K562 (cell line): ENCODE data around the gene TCFL5. TPM values are rescaled to one million over a fixed set of nuclear protein-coding genes. Genes with fewer than 3 reads are reported as not detected.

Experiments
- ATAC-seq: fragments of 200-7000 bp; cut with Tn5 transposase; 3 replicates; pipeline ENCODE4 v1.9.1; 2020; ENCODE audit warnings: moderate library complexity
- BruUV-seq: library from RNA; stranded (reverse); fragments of 400-500 nt; replicated peaks from 2 replicates; lab custom pipeline; 2021; lab: Mats Ljungman, UMichigan
- CTCF ChIA-PET: fragments of 300-600 bp; formaldehyde crosslinking; extraction: SDS; loops from one replicate; lab custom pipeline; 2021; ENCODE audit warnings: low intra/inter-chr PET ratio; lab: Yijun Ruan, JAX
- POLR2A ChIA-PET: fragments of 300-600, 350-650 bp; sonication (Branson Sonifier 250); formaldehyde crosslinking; extraction: SDS; loops from one replicate; lab custom pipeline; 2021; ENCODE audit warnings: antibody characterized with exemption, inconsistent platforms; lab: Yijun Ruan, JAX
- DNase-seq, 4 experiments: peaks; one replicate each; pipeline versions ENCODE4 v3.0.0 to v3.0.0-alpha.2; 2011 to 2018; ENCODE audit warnings: low spot score in 3 of 4, mixed read lengths in 3 of 4; ENCODE audit errors: extremely low read depth in 1 of 4
- FAIRE-seq: peaks from 2 replicates; lab custom pipeline; 2011; peaks lifted over from hg19 to GRCh38; lab: Jason Lieb, UNC
- H2AFZ ChIP-seq: 2 replicates; pipeline ENCODE4 v1.6.0; 2011; ENCODE audit warnings: low read depth, low read length, control low read depth, inconsistent platforms
- H3K27ac ChIP-seq: fragments of 200-600 bp; 3 replicates; pipeline ENCODE4 v1.8.0; 2011; ENCODE audit warnings: low read depth, mild to moderate bottlenecking, control low read depth, inconsistent platforms, low read length, moderate library complexity, mixed read lengths; ENCODE audit errors: extremely low read depth
- H3K27me3 ChIP-seq, 2 experiments: fragments of 300-600 bp in 1 of 2; 2 replicates in 1 of 2; 3 replicates in 1 of 2; pipeline versions ENCODE4 v1.6.0 to v1.8.0; 2011; ENCODE audit warnings: inconsistent platforms in 2 of 2, low read length in 2 of 2, mild to moderate bottlenecking in 1 of 2, mixed read lengths in 1 of 2, moderate library complexity in 1 of 2; ENCODE audit not compliant: control insufficient read depth in 2 of 2, insufficient read depth in 2 of 2
- H3K36me3 ChIP-seq: fragments of 300-600 bp; 3 replicates; pipeline ENCODE4 v1.8.0; 2011; ENCODE audit warnings: mild to moderate bottlenecking, low read length, inconsistent platforms; ENCODE audit not compliant: control insufficient read depth, insufficient read depth
- H3K4me1 ChIP-seq, 2 experiments: fragments of 200-600 bp in 1 of 2; replicated peaks in 1 of 2; 2 replicates in 1 of 2; 3 replicates in 1 of 2; pipeline versions ENCODE4 v1.5.1 to v1.8.0; 2011; ENCODE audit warnings: inconsistent platforms in 2 of 2, low read length in 2 of 2, mild to moderate bottlenecking in 1 of 2, mixed read lengths in 1 of 2, moderate library complexity in 1 of 2; ENCODE audit not compliant: control insufficient read depth in 2 of 2, insufficient read depth in 2 of 2
- H3K4me2 ChIP-seq: 2 replicates; pipeline ENCODE4 v1.6.1; 2011; ENCODE audit warnings: low read length, control low read depth, inconsistent platforms, mixed read lengths; ENCODE audit not compliant: insufficient read depth
- H3K4me3 ChIP-seq: fragments of 200-600 bp; sonication (generic), shearing (Covaris generic); 2 replicates; pipeline ENCODE4 v1.5.1; 2016; ENCODE audit warnings: control low read depth, inconsistent platforms
- H3K79me2 ChIP-seq: fragments of 200-600 bp; 3 replicates; pipeline ENCODE4 v1.8.0; 2011; ENCODE audit warnings: low read length, inconsistent platforms; ENCODE audit not compliant: control insufficient read depth, insufficient read depth
- H3K9ac ChIP-seq, 2 experiments: 2 replicates each; pipeline versions ENCODE4 v1.6.0 to v1.6.1; 2011; ENCODE audit warnings: low read depth in 2 of 2, low read length in 2 of 2, control low read depth in 1 of 2, inconsistent platforms in 1 of 2, mild to moderate bottlenecking in 1 of 2, mixed read lengths in 1 of 2; ENCODE audit not compliant: insufficient read depth in 1 of 2
- H3K9me1 ChIP-seq: one replicate; pipeline ENCODE4 v1.6.0; 2011; ENCODE audit warnings: inconsistent platforms, mild to moderate bottlenecking, low read length, moderate library complexity; ENCODE audit not compliant: control insufficient read depth, insufficient read depth
- H3K9me3 ChIP-seq: replicated peaks from 2 replicates; pipeline ENCODE4 v1.5.1; 2011; ENCODE audit warnings: low read depth, low read length, inconsistent platforms; ENCODE audit not compliant: control insufficient read depth, insufficient read depth
- H4K20me1 ChIP-seq: replicated peaks from 2 replicates; pipeline ENCODE4 v1.6.1; 2011; ENCODE audit warnings: low read length, inconsistent platforms, mixed read lengths; ENCODE audit not compliant: control insufficient read depth, insufficient read depth
- CTCF ChIP-seq, 3 experiments: IDR thresholded peaks in 2 of 3; conservative IDR thresholded peaks in 1 of 3; 2 replicates each; pipeline ENCODE4 v1.5.1; 2011 to 2012; ENCODE audit warnings: low read length in 3 of 3, mild to moderate bottlenecking in 3 of 3, control low read depth in 2 of 3, improper control_type of control experiment in 1 of 3, inconsistent platforms in 1 of 3, low read depth in 1 of 3, mixed read lengths in 1 of 3, moderate library complexity in 1 of 3; ENCODE audit not compliant: insufficient read depth in 2 of 3
- RBFOX2 ChIP-seq: fragments of 200-400 bp; formaldehyde crosslinking; IDR thresholded peaks from 2 replicates; pipeline ENCODE4 v1.6.1; 2017; ENCODE audit warnings: low read depth, mild to moderate bottlenecking, low read length, moderate library complexity
- SLC30A9 ChIP-seq: fragments of 250-450 bp; sonication (Bioruptor Pico); IDR thresholded peaks from 2 replicates; pipeline ENCODE4 v1.8.0; 2022; ENCODE audit warnings: mild to moderate bottlenecking, moderate library complexity
- whole genome bisulfite sequencing: fragments of 100-300 bp; shearing (Covaris generic); methylation state at CpG from one replicate; pipeline ENCODE4 v1.1.6; 2016; ENCODE audit warnings: low coverage, mixed read lengths; ENCODE audit not compliant: insufficient coverage; ENCODE audit errors: missing lambda C conversion rate; 5-methylcytosine and 5-hydroxymethylcytosine counted together
- in situ Hi-C: fragments of 300-500 bp; cut with MboI; formaldehyde crosslinking; loops from 4 replicates; pipeline ENCODE4 v1.15.0; 2018; ENCODE audit warnings: inconsistent platforms, mixed read lengths
- intact Hi-C: fragments of 100-400 bp; cut with micrococcal nuclease; formaldehyde crosslinking; loops from 2 replicates; pipeline ENCODE4 v1.14.2; 2022
- polyA plus RNA-seq, 8 experiments: library from polyadenylated mRNA; depleted of rRNA in 4 of 8; stranded (reverse) in 5 of 8; unstranded in 3 of 8; fragments of >200 nt; fragmentation: Nextera tagmentation in 2 of 8; fragmentation: Illumina TruSeq in 1 of 8; extraction: Ambion mirVana in 2 of 8; extraction: Trizol in 1 of 8; gene quantifications; 2 replicates each; pipeline versions ENCODE4 v1.2.1 to v1.2.3, GENCODE V29; 2011 to 2014; ENCODE audit warnings: inconsistent platforms in 1 of 8, missing spikeins in 1 of 8
- total RNA-seq, 7 experiments: library from RNA; depleted of rRNA in 6 of 7; stranded (reverse); fragments of >200 nt in 6 of 7; fragmentation: Illumina TruSeq in 2 of 7; extraction: Trizol in 2 of 7; gene quantifications; 2 replicates each; pipeline versions ENCODE4 v1.2.1 to v1.2.3, GENCODE V29; 2011 to 2021; ENCODE audit warnings: low replicate concordance in 1 of 7

TCFL5 gene
- total and polyA plus RNA-seq, 9 of the 15 experiments (the other 6 are each of a cell fraction or from before 2014, with no cell fraction given) = 1.00 to 12.6 (median 9.1) TPM

GRCh38 chr20:62860391-62860923 lies 1.2 kb downstream of the TCFL5 start:
- peak overlapping the region; percentile 73 for H3K4me2 ChIP-seq
- in situ Hi-C loops = no loop called here
- H3K36me3 ChIP-seq = peaks cover 29% of the 10 kb centered on the region
- POLR2A ChIA-PET = interaction anchor here (0.6 kb wide), 1 partner anchor 38 kb away, joined by 3 read pairs; no protein-coding TSS in a partner anchor
- H3K79me2 ChIP-seq = peaks cover 23% of the 10 kb centered on the region
- no peaks in the 10 kb centered on the region for H3K27me3 ChIP-seq
- no peak overlapping the region for H2AFZ ChIP-seq
- H3K9ac ChIP-seq = peak overlapping the region; percentile 35 to 95
- intact Hi-C loops = no loop called here
- H3K4me3 ChIP-seq = peak overlapping the region; percentile 49
- H3K9me1 ChIP-seq = no peaks in the 10 kb centered on the region
- FAIRE-seq (peak; percentile 15), DNase-seq (peak in 1 of 4 experiments; percentile 25), ATAC-seq (no peak)
- peaks cover 13 to 33% of the 10 kb centered on the region in 2 experiments; a peak in 4 of 5 replicates for H3K4me1 ChIP-seq
- 4% methylated on average over 20 of the region's 24 CpGs for WGBS
- no peak overlapping the region for H3K27ac ChIP-seq
- no TSS peak for BruUV-seq
- H3K9me3 ChIP-seq = no peaks in the 10 kb centered on the region
- CTCF ChIA-PET = no interaction called here
- 0 out of 2 replicates have a peak, but pooled peaks cover 7% of the 10 kb centered on the region for H4K20me1 ChIP-seq
- no peak for TF ChIP-seq SLC30A9 (CRISPR knock-in tag)
- TF ChIP-seq CTCF (IDR thresholded peaks at IDR 0.05 in 2 of 3, conservative IDR thresholded peaks at IDR 0.05 in 1 of 3; ENCODE audit: insufficient read depth in 2 of 3, low read depth in 1 of 3, low read length in 3 of 3) = peak in 1 of 3 experiments; percentile 24; a peak in 2 of 6 replicates
- peak; percentile 53; the same call in 1 of the 2 replicates for TF ChIP-seq RBFOX2
